HL-60 (cell line): ENCODE data around the gene VARS1.

Source experiments
- GABPA ChIP-seq: IDR thresholded peaks from 2 replicates; pipeline ENCODE4 v1.6.1; 2012; ENCODE audit warnings: low read depth
- TF ChIP-seq, protein P1 (sequence below): IDR thresholded peaks from one replicate; pipeline ENCODE4 v1.5.1; 2011; ENCODE audit warnings: low read length, control low read depth, inconsistent platforms; ENCODE audit not compliant: insufficient read depth
- TF ChIP-seq, protein P2 (sequence below): IDR thresholded peaks from 2 replicates; pipeline ENCODE4 v1.6.1; 2012; ENCODE audit warnings: low read depth; ENCODE audit not compliant: insufficient replicate concordance

DNA sequence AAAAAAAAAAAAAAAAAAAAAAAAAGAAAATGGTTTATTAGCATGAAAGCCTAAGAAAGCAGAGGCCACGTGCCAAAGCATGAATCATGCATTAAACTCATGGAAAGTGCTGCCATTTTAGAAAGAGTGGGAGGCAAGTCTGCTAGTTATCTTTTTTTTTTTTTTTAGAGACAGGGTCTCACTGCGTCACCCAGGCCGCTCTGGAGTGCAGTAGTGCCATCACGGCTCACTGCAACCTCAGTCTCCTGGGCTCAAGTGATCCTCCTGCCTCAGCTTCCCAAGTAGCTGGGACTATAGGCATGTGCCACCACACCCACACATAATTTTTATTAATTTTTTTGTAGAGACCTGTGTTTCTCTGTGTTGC, 23.6 kb downstream of the VARS1 start:
- TF ChIP-seq, protein P1, sequence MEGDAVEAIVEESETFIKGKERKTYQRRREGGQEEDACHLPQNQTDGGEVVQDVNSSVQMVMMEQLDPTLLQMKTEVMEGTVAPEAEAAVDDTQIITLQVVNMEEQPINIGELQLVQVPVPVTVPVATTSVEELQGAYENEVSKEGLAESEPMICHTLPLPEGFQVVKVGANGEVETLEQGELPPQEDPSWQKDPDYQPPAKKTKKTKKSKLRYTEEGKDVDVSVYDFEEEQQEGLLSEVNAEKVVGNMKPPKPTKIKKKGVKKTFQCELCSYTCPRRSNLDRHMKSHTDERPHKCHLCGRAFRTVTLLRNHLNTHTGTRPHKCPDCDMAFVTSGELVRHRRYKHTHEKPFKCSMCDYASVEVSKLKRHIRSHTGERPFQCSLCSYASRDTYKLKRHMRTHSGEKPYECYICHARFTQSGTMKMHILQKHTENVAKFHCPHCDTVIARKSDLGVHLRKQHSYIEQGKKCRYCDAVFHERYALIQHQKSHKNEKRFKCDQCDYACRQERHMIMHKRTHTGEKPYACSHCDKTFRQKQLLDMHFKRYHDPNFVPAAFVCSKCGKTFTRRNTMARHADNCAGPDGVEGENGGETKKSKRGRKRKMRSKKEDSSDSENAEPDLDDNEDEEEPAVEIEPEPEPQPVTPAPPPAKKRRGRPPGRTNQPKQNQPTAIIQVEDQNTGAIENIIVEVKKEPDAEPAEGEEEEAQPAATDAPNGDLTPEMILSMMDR = no peak
- no peak for TF ChIP-seq GABPA
- TF ChIP-seq, protein P2, sequence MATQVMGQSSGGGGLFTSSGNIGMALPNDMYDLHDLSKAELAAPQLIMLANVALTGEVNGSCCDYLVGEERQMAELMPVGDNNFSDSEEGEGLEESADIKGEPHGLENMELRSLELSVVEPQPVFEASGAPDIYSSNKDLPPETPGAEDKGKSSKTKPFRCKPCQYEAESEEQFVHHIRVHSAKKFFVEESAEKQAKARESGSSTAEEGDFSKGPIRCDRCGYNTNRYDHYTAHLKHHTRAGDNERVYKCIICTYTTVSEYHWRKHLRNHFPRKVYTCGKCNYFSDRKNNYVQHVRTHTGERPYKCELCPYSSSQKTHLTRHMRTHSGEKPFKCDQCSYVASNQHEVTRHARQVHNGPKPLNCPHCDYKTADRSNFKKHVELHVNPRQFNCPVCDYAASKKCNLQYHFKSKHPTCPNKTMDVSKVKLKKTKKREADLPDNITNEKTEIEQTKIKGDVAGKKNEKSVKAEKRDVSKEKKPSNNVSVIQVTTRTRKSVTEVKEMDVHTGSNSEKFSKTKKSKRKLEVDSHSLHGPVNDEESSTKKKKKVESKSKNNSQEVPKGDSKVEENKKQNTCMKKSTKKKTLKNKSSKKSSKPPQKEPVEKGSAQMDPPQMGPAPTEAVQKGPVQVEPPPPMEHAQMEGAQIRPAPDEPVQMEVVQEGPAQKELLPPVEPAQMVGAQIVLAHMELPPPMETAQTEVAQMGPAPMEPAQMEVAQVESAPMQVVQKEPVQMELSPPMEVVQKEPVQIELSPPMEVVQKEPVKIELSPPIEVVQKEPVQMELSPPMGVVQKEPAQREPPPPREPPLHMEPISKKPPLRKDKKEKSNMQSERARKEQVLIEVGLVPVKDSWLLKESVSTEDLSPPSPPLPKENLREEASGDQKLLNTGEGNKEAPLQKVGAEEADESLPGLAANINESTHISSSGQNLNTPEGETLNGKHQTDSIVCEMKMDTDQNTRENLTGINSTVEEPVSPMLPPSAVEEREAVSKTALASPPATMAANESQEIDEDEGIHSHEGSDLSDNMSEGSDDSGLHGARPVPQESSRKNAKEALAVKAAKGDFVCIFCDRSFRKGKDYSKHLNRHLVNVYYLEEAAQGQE = no peak
